DND-41 (cell line): ENCODE results near the gene SPNS3.

Source experiments
- EZH2 ChIP-seq: IDR thresholded peaks from 3 replicates; pipeline ENCODE4 v1.6.1; 2012; ENCODE audit warnings: borderline replicate concordance, low read depth, mild to moderate bottlenecking, moderate library complexity, low read length, inconsistent platforms; ENCODE audit not compliant: severe bottlenecking
- TF ChIP-seq, protein P1 (sequence below): IDR thresholded peaks from 2 replicates; pipeline ENCODE4 v1.5.1; 2012; ENCODE audit warnings: borderline replicate concordance, low read length, moderate library complexity, mild to moderate bottlenecking; ENCODE audit not compliant: poor library complexity, severe bottlenecking; ENCODE audit errors: extremely low read depth

DNA sequence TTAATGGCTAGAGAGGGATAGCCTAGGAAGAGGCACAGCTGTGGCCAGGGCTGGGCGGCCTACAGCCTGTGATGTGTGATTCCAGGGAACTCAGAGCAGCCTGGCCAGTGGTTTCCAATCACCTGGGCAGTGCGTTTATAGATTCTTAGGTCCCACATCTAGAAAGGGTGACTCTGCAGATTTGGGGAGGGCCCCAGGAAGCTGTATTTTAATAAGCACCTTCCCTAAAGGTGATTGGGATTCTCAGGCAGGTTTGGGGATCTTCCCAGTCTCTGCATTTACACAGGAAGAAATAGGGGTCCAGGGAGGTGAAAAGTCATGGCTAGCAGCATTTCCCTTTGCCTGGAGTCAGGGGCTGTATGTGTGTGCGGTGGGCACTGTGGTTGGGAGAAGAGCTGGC is 74.5 kb downstream of the SPNS3 start:
- TF ChIP-seq, protein P1, sequence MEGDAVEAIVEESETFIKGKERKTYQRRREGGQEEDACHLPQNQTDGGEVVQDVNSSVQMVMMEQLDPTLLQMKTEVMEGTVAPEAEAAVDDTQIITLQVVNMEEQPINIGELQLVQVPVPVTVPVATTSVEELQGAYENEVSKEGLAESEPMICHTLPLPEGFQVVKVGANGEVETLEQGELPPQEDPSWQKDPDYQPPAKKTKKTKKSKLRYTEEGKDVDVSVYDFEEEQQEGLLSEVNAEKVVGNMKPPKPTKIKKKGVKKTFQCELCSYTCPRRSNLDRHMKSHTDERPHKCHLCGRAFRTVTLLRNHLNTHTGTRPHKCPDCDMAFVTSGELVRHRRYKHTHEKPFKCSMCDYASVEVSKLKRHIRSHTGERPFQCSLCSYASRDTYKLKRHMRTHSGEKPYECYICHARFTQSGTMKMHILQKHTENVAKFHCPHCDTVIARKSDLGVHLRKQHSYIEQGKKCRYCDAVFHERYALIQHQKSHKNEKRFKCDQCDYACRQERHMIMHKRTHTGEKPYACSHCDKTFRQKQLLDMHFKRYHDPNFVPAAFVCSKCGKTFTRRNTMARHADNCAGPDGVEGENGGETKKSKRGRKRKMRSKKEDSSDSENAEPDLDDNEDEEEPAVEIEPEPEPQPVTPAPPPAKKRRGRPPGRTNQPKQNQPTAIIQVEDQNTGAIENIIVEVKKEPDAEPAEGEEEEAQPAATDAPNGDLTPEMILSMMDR, result no peak
- no peak for TF ChIP-seq EZH2
